HG03196 (cell line): Measurements from ENCODE around the gene TNS3.
"Not testable (repeated sequence)": the region's sequence is repeated elsewhere in the genome, so short reads cannot be mapped to it uniquely, and the experiment has no call there.

Experiments used
- ATAC-seq: cut with Tn5 transposase; IDR thresholded peaks from one replicate; pipeline ENCODE4 v1.9.1; 2021; ENCODE audit not compliant: unreplicated experiment

TNS3 gene

DNA sequence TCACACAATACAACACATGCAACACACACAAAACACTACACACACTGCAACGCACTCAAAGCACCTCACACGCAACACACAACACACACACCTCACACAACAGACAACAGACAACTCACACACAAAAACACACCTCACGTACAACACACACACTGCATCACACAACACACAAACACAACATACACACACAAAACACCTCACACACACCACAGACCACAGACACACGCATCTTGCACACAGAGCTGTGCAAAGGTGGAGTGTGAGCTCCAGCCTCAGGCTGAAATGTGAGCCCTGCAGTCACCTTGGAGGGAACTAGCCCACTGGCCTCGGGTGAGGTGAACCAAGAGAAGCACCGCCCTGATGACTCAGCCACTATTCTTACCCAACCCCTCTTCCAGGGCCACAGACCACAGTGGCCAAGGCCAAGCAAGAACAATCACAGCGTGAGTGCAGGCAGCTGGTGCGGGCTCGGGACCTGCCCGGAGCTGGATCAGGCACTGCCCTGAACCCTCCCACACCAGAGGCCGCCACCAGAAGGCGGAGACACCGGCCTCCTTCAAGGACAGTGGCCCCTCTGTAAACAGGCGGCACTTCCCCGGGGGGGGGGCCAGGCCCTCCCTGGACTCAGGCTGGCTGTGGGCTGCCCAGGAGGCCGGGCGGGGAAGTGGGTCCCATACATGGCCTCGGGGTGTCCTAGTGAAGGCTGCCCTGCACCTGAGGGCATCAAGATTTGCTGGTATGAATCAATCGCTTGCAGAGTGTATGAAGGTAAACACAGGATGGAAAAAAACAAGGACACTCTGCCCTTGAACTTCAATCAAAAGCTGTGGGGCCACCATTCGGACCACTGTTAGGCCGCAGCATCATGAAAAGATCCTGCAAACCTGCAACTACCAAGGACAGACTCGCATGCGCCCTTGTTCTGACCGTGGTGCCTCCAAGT lies 106.7 kb downstream of the TNS3 start:
- peak; percentile 82 for ATAC-seq

DNA sequence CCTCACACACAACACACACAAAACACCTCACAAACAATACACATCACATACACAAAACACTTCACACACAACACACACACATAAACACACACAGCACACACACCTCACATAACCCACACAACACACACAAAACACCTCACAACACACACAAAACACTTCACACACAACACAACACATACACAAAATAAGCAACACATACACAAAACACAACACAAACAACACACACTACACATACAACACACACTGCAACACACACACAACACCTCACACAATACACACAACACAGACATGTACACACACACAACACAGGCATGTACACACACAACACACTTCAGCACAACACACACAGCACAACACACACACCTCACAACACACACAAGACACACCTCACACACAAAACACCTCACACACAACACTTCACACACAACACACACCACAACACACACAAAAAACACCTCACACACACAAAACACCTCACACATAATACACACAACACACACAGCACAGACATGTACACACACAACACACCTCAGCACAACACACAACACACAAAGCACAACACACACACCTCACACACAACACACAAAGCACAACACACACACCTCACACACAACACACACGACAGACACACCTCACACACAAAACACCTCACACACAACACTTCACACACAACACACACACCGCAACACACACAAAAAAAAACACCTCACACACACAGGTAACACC lies 107.5 kb downstream of the TNS3 start:
- ATAC-seq = no peak

DNA sequence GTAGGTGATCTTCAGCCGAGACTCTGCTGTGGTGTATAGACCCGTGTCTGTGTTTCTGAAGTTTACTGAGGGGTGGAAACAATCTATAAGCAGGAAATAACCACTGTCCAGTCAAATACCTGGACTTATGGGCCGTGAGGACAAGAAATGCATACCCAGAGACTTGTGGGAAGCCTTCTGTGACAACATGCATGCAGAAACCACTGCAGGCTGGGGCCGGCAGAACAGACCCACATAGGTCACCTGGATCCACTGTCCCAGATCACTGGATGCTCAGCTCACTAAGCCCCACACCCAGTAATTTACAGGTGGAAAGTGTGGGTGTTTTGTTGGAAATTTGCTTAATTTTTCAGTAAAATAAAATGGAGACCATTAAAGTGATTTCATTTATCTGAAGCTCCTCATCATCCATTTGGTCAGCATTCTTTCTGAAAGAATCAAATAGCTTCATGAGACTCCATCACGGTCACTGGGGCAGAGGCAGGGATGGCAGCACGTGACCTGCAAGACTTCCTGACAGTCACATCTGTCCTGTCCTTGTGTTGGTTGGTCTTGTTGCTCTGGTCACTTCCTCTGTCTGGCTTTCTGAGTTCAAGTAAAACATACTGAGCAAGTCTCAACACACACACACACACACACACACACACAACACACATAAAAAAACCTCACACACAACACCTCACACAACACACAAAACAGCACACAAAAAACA lies 108.3 kb downstream of the TNS3 start:
- ATAC-seq = no peak

DNA sequence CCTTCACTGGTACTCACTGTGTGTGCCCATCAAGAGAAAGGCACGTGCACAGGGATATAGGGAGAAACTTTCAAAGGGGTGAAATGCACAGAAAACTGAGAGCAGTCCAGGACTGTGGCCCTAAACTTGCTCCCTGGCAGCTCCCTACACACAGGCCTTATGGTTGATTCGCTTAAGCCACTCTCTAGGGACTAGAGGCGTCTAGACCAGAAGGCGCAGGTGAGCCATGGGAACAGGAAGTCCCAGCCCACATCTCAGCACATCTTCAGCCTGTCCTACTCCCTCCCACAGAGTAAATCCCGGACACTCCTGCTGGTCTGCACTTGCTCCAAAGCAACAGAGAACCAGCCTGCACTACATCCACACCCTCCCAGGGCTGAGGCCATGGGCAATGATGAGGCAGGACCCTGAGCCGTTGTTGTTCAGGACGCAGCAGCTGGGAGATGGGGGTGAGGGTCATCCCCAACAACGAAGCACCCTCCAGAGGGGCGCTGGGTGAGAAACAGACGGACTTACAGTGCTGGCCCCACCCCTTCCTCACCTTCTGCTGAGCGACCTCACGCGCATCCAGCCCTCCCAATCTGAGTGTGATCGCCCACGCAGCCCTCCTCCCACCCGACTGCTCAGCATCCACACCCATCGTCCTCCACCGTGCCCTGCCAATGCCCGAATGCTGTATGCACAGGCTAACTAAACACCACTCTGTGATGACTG lies 109.3 kb downstream of the TNS3 start:
- no peak for ATAC-seq

DNA sequence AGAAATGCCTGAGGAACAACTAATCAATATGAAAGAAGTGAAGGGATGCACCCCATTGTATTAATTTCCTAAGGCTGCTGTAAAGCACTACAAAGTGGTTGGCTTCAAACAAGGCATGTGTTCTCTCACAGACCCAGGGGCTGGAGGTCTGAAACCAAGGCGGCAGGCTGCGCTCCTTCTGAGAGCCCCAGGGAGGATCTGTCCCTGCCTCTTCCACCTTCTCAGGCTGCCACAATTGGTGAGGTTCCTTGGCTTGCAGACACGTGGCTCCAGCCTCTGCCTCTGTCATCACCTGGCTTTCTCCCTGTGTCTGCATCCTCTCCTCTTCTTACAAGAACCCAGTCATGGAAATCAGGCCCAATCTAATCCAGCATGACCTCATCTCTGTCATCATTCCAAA lies 110.1 kb downstream of the TNS3 start:
- ATAC-seq = no peak

DNA sequence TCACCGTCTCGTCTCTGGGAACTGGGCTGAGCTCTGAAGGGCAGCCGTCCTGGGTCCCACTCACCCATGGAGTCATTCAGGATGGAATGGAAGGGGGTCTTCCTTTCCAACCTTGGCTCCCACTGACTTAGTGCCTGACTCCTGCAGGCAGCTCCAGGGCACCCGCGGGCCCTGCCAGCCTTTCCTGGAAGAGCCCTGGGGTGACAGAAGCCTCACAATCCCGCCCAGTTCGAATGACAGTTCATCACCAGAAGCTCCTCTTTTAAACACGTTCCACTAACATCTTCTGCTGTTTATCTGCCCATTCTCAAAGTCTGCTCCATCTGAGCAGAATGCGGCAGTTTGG lies 110.6 kb downstream of the TNS3 start:
- ATAC-seq = no peak

DNA sequence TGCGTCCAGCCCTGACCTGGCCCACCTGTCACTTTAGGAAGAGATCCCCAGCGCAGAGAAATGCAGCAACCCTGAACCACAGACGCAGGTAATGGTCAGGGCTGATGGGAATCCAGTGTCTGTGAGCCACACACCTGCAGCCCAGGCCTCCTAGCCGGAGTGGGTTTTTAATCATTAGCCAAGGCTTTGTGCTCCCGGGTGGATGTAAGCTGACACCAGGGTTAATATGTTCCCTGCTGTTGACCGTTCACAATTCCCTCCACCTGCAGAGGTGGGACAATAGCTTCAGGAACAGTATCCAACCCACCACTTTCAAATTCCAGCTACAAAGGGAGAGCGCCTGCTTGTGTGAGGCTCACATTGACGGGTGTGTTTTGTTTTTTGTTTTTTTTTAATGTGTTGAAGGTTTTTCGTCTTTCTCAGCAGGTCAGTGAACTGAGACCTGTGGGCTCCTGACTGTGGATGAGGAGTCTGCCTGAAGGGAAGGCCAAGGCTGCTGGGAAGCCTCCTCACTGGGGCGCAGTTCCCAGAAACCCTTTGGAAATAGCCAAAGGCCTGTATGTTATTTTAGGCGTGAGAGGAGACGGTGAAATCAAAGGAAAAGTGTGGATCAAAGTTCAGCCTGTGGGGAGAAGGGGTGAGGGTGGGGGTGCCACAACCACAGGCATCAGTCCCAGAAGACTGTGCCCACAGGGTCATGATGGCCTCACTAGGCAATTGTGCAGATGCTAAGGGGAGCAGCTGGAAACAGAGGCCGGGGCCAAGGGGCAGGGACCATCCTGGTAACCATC lies 111.1 kb downstream of the TNS3 start:
- no peak for ATAC-seq

DNA sequence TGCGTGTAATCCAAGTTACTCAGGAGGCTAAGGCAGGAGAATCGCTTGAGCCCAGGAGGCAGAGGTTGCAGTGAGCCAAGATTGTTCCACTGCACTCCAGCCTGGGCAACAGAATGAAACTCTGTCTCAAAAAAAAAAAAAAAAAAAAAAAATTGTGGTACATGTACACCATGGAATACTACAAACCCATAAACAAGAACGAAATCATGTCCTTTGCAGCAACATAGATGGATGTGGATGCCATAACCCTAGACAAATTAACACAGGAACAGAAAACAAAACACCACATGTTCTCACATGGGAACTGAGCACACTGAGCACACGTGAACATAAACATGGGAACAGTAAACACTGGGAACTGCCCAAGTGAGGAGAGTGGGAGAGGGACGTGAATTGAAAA lies 112.1 kb downstream of the TNS3 start:
- ATAC-seq = not testable (repeated sequence)

DNA sequence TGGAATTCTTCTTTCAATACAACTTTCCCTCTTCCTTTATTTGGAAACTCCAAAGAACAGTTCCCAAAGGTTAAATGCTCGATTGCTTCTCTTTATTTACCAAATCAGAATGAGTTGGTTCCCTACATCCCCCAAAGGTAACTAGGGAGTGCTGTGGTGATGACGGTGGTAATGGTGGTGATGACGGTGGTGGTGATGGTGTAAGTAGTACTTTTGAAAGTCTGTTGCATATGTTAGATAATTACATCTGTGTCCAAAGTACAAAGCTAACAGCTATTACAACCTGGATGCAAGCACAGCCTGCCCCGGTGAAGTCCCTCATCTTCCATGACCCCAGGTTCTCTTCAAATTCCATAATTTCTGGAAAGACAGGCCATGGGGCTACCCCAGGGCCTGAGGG lies 115.1 kb downstream of the TNS3 start:
- ATAC-seq = no peak

DNA sequence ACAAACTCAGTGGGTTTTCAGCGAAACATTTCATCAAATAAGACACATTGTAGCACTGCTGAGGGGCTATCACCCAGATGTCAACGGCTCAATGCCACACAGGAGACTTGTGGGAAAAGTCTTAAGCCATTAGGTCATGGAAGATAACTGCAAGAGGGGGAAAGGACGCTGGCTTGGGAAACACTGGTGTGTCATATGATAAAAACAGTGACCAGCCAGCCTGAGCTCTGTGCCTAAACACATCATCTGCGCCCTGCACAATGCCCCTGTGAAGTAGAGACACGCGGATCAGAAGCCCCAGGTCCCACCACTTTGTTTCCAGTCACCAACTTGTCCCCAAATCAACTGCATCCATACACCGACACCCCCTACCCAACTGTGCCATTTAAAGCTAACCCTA lies 116.7 kb downstream of the TNS3 start:
- ATAC-seq = no peak

DNA sequence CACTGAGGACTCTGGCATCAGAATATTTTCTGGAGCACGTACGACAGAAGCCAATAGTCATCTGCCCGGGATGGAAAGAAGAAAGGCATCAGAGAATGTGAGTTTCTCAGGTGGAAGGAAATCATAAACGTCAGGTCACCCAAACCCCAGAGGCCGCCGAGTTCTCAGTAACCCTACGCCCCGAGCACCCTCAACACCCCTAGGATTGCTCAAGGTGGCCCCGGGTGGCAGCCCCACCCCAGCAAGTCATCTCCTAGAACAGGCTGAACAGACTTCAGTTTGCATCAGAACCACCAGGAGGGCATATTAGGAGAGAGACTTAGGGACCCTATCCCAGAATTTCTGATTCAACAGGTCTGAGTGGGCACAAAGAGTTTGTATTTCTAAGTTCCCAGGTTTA lies 117.6 kb downstream of the TNS3 start:
- ATAC-seq = no peak

DNA sequence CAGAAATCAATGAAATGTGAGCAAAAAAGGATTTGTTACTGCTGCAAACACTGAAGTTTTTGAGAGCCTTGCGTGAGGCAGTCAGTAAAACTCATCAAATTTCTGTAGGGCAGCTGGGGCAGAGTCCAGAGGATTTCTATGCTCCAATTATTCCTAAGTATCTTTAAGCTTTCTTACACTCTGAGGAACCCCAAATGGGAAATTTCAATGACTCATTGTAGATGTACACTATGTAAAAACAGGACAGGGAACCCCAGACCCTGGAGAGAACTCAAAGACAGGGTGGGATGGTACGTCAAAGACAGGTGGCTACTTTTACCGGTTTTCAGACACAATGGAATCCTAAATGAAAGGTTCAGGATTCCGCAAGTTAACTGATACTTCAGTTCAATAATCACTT lies 120.2 kb downstream of the TNS3 start:
- ATAC-seq = no peak

DNA sequence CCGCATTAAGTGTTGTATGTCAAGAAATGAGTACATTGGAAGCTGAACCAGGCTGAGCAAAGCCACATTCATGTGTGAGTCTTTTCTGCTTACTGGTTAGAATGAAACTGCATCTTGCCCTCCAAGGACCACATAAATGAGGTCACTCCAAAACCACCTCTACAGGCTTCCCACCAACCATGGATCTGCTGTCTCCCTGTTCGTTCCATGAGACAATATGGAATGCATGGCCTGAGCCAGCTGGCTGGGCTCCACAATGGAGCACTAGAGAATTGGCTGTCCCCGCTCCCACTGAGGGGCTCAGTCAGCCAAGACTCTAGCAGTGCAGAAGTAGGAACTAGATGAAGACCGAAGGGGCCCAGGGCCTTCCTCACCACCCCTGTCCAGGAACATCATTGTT lies 120.8 kb downstream of the TNS3 start:
- no peak for ATAC-seq

DNA sequence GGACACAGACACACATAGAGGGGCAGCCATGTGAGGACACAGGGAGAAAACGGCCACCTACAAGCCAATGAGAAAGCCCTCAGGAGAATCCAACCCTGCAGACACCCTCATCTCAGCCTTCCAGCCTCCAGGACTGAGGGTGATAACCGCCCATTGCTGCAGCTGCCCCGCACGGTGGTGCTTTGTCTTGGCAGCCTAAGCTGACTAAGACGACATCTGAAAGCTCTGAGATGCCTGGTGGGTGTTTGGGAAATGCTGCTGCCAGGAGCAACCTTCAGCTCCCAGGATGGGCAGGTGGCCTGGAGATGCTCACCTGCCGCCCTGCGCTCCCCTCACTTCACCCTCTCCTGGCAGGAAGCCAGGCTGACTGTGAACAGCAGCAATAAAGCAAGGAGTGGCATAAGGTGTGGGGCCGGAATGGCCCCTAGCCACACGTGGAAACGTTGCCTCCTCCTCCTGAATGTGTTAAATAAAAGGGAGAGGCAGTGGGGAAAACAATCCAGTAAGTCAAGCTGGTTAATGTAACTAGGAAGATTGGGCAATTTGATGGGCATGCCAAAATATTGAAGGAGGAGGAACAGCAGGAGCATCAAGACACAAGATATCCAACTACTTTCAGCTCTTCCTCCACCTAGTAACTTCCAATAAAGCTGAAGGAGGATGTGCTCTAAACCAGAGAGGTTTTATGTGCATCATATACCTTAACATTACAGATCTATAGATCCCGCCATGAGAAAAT lies 121.5 kb downstream of the TNS3 start:
- ATAC-seq = no peak

DNA sequence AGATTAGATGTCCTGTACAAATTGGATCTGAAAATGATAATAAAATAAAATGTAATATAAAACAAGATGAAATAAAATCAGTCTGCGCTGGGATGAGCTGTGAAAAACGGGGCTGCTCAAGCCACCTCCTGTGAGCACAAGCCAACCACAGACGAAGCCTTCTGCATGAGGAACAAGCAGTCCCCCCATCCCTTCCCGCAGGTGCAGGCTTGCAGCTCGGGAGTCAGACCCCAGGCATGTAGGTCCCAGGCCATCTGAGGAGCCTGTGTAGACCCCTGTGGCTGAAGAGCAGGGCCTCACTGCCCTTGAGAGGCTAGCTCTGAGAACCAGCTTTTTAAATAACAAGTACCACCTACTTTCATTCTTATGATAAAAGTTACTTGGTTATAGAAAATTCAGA lies 123.4 kb downstream of the TNS3 start:
- no peak for ATAC-seq

DNA sequence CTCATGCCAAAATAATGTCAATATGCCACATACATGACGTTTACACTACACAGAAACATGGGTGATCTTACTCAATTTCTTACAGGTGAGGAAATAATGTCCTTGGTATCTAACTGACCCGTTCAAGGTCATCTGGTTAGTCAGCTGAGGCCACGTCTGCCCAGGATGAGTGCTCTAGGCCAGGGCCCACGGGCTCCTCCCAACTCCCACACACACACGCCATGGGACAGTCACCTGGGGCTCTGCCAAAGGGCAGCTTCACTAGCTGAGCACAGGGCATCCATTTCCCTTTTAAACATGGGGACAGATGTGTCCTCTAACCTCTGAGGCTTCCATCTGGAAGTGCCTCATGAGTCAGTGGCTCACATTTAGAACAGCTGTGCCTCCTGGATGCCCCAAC lies 123.9 kb downstream of the TNS3 start:
- no peak for ATAC-seq

DNA sequence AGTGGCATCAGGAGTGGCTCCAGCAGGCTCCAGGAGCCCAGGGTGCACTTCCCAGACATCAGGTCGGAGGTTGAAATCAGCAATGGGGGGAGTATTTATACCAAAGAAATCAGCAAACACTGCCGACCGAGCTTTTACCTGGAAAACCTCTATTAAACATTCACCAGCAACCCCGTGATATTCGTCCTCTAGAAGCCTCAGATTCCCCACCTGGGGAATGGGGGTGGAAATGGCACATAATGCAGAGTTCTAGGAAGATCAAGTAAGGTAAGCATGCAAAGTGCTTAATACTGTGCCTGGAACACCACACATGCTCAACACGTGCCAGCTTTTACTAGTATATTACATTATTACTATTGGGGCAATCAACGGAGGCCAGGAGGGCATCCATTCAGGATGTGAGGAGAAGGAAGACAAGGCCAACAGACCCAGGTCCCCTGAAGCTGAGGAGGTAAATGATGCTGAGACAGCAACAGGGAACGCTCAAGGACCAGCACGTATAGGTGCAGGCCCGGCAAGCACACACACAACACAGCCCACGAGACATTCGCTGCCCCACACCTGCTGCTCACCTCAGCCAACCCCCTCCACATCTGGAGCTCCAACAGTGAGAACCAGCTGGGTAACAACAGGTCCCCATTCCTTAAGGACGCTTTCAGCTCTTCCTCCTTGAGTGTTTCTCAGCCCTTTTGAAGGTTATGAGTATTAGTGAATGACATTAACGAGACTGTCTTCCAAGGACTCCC lies 125.5 kb downstream of the TNS3 start:
- no peak for ATAC-seq

DNA sequence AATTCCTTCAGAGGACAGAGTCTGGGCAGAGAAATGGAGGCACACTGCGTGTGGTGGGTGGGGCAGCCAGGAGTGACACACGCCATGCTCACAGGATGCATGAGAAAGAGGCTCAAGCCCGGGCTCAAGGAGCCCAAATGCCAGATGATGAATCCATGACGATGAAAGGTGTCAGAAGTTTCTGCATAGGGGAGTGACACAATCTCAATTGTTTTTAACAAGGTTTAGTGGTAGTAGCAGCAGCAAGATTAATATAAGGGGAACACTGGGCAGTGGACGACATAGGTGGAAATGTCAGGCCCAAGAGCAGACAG lies 126.1 kb downstream of the TNS3 start:
- no peak for ATAC-seq
